GM12892 (cell line): ENCODE data around the gene AAGAB.

Experiments used
- POLR2A ChIP-seq: IDR thresholded peaks from 2 replicates; pipeline ENCODE4 v1.6.1; 2011; ENCODE audit warnings: low read depth, low read length, control low read depth
- POLR2AphosphoS5 ChIP-seq: IDR thresholded peaks from 2 replicates; pipeline ENCODE4 v1.6.1; 2011; ENCODE audit warnings: low read depth, low read length, control low read depth
- TAF1 ChIP-seq: IDR thresholded peaks from 2 replicates; pipeline ENCODE4 v1.6.1; 2011; ENCODE audit warnings: low read depth, mild to moderate bottlenecking, control low read depth, low read length, borderline replicate concordance

DNA sequence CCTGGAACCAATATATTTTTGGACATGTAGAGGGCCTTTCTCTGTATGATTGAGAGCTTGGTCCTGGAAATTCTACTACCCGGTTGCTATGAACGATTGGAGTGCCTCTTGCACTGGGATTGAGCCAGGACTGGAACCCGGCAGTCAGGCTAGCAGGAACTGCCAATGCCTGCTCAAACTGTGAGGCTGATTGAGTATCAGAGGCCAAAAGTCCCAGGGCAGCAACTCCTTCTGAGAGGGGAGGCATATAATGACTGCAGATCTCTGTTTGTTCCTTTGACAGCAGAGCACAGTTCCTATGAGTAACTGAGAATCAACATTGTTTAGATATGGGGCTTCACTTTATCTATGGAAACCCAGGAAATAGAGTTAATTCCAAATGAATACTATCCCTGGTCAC lies 13.0 kb upstream of the AAGAB start:
- TF ChIP-seq POLR2A (no peak), POLR2AphosphoS5 (no peak), TAF1 (no peak)
